Measurements from ENCODE around the gene SYNGR3. TPM values are rescaled to one million over a fixed set of nuclear protein-coding genes. Genes with fewer than 3 reads are reported as not detected.

The SYNGR3 gene
- total and polyA plus RNA-seq, 2 of the 13 experiments (the other 11 are each of a cell fraction or from before 2014, with no cell fraction given), result 0.97 to 5.7 TPM

GRCh38 chr16:1941162-1942046 is 48.4 kb upstream of the SYNGR3 start (continued):
- TF ChIP-seq AHDC1 (CRISPR knock-in tag; IDR thresholded peaks at IDR 0.05; ENCODE audit: borderline replicate concordance), result no peak
- TF ChIP-seq ZNF841 (CRISPR knock-in tag; IDR thresholded peaks at IDR 0.05; ENCODE audit: borderline replicate concordance), result no peak
- peak; percentile 52; the same call in 1 of the 2 replicates for TF ChIP-seq POLR2G (IDR thresholded peaks at IDR 0.05; ENCODE audit: low read depth, low read length)
- peak; percentile 43; the same call in 1 of the 2 replicates for TF ChIP-seq SALL1 (CRISPR knock-in tag; IDR thresholded peaks at IDR 0.05)
- TF ChIP-seq MAX (IDR thresholded peaks at IDR 0.05), result peak; percentile 59; the same call in 1 of the 2 replicates
- TF ChIP-seq YEATS4 (CRISPR knock-in tag; IDR thresholded peaks at IDR 0.05; ENCODE audit: borderline replicate concordance), result 0 out of 2 replicates have a peak, but pooled peaks have one; percentile 48
- TF ChIP-seq ZFX (CRISPR knock-in tag; IDR thresholded peaks at IDR 0.05; ENCODE audit: low read depth), result no peak; the same call in 1 of the 2 replicates
- TF ChIP-seq U2AF2 (IDR thresholded peaks at IDR 0.05; ENCODE audit: low read depth, low read length), result no peak
- 0 out of 2 replicates have a peak, but pooled peaks have one; percentile 32 for TF ChIP-seq ZNF431 (CRISPR knock-in tag; IDR thresholded peaks at IDR 0.05; ENCODE audit: borderline replicate concordance, low read depth)
- no peak for TF ChIP-seq ZXDC (CRISPR knock-in tag; IDR thresholded peaks at IDR 0.05)
- TF ChIP-seq PHF20 (CRISPR knock-in tag; IDR thresholded peaks at IDR 0.05), result no peak; the same call in 1 of the 2 replicates
- no peak for TF ChIP-seq ZBTB14 (CRISPR knock-in tag; IDR thresholded peaks at IDR 0.05)
- TF ChIP-seq ZMYM2 (CRISPR knock-in tag; IDR thresholded peaks at IDR 0.05), result 0 out of 2 replicates have a peak, but pooled peaks have one; percentile 3
- peak; percentile 32; the same call in 1 of the 2 replicates for TF ChIP-seq NFYC (CRISPR knock-in tag; IDR thresholded peaks at IDR 0.05)
- peak; percentile 15; the same call in 1 of the 2 replicates for TF ChIP-seq RBFOX2 (IDR thresholded peaks at IDR 0.05; ENCODE audit: low read depth, low read length)
- peak; percentile 57; the same call in 1 of the 2 replicates for TF ChIP-seq ZNF451 (CRISPR knock-in tag; IDR thresholded peaks at IDR 0.05)
- TF ChIP-seq RBM39 (IDR thresholded peaks at IDR 0.05; ENCODE audit: low read depth, low read length, poor library complexity, severe bottlenecking), result peak; percentile 80
- TF ChIP-seq PHF21A (CRISPR knock-in tag; IDR thresholded peaks at IDR 0.05), result no peak
- peak; percentile 54; the same call in 1 of the 2 replicates for TF ChIP-seq DMAP1 (CRISPR knock-in tag; IDR thresholded peaks at IDR 0.05)

All from HepG2 (cell line).